Measurements from ENCODE around the gene EIF3I.

- TF ChIP-seq, protein P1, sequence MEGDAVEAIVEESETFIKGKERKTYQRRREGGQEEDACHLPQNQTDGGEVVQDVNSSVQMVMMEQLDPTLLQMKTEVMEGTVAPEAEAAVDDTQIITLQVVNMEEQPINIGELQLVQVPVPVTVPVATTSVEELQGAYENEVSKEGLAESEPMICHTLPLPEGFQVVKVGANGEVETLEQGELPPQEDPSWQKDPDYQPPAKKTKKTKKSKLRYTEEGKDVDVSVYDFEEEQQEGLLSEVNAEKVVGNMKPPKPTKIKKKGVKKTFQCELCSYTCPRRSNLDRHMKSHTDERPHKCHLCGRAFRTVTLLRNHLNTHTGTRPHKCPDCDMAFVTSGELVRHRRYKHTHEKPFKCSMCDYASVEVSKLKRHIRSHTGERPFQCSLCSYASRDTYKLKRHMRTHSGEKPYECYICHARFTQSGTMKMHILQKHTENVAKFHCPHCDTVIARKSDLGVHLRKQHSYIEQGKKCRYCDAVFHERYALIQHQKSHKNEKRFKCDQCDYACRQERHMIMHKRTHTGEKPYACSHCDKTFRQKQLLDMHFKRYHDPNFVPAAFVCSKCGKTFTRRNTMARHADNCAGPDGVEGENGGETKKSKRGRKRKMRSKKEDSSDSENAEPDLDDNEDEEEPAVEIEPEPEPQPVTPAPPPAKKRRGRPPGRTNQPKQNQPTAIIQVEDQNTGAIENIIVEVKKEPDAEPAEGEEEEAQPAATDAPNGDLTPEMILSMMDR (IDR thresholded peaks at IDR 0.05; ENCODE audit: insufficient read depth, low read depth, low read length): no peak
- no peak for TF ChIP-seq EZH2 (IDR thresholded peaks at IDR 0.05; ENCODE audit: insufficient read depth, low read length)
These were observed 28.9 kb downstream of the EIF3I start, which contains the start of gene LCK for GRCh38 chr1:32250893-32251716.
